ENCODE data around the gene COL8A1.

DNA sequence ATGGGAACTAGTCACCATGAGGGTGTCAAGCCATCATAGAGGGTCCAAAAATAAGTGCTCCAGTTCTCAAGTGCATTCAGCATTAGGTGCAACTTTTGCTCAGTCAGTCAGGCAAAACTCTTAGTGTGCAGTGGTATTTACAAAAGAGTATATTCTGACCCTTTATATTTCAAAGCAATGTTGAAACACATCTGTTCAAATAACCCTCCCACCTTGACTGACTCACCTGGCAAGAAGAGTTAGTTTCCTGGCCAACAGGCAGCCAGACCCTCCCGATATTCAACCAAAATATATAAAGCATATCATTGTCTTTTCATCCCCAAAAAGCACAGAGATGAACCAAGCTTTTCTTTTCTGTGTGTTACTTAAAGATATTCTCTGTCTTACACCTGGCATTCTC is 7.6 kb upstream of the COL8A1 start:
- no peak for TF ChIP-seq CTCF (IDR thresholded peaks at IDR 0.05; ENCODE audit: low read depth, low read length)
- TF ChIP-seq EZH2phosphoT487 (IDR thresholded peaks at IDR 0.05; ENCODE audit: low read depth), result no peak
